CD4-positive, CD25-positive, alpha-beta regulatory T cell (primary cell): ENCODE data around the gene CHN2. TPM values are rescaled to one million over a fixed set of nuclear protein-coding genes. Genes with fewer than 3 reads are reported as not detected.
A peak's percentile ranks its signal among the peaks of the same experiment; 100 is the strongest.

Experiments
- ATAC-seq, 2 donors: fragments of 150-1000 bp; cut with Tn5 transposase; one replicate each; pipeline ENCODE4 v1.10.0; 2021; ENCODE audit warnings: low read depth in 2 of 2, moderate number of reproducible peaks in 2 of 2, moderate library complexity in 1 of 2
- DNase-seq, 3 donors: peaks; one replicate each; pipeline versions ENCODE4 v3.0.0 to v3.0.0-alpha.2; 2012 to 2022; ENCODE audit warnings: mixed read lengths in 1 of 3
- H3K27ac ChIP-seq: one replicate; pipeline ENCODE4 v1.7.0; 2013; ENCODE audit warnings: mild to moderate bottlenecking, low read length; ENCODE audit not compliant: insufficient read depth, poor library complexity, severe bottlenecking
- H3K27me3 ChIP-seq: one replicate; pipeline ENCODE4 v1.7.0; 2013; ENCODE audit warnings: low read length; ENCODE audit not compliant: control insufficient read depth, insufficient read depth
- H3K36me3 ChIP-seq: one replicate; pipeline ENCODE4 v1.7.0; 2013; ENCODE audit warnings: mild to moderate bottlenecking, low read length, moderate library complexity; ENCODE audit not compliant: control insufficient read depth, insufficient read depth
- H3K4me1 ChIP-seq: 2 replicates; pipeline ENCODE4 v1.7.0; 2013; ENCODE audit warnings: mild to moderate bottlenecking, low read length; ENCODE audit not compliant: insufficient read depth, control insufficient read depth, poor library complexity, severe bottlenecking
- H3K4me3 ChIP-seq: one replicate; pipeline ENCODE4 v1.7.0; 2013; ENCODE audit warnings: low read depth, mild to moderate bottlenecking, low read length, moderate library complexity
- H3K9me3 ChIP-seq, 2 experiments: 1 replicate in 1 of 2; 2 replicates in 1 of 2; pipeline ENCODE4 v1.7.0; 2013; ENCODE audit warnings: low read length in 2 of 2, mild to moderate bottlenecking in 1 of 2, moderate library complexity in 1 of 2; ENCODE audit not compliant: control insufficient read depth in 2 of 2
- H3K27ac Mint-ChIP-seq, 3 donors: one replicate each; pipeline ENCODE4 v1.8.0; 2020 to 2022; ENCODE audit warnings: mild to moderate bottlenecking in 3 of 3, mixed read lengths in 3 of 3, moderate library complexity in 2 of 3
- H3K27me3 Mint-ChIP-seq: one replicate; pipeline ENCODE4 v1.8.0; 2022; ENCODE audit warnings: mild to moderate bottlenecking, mixed read lengths
- H3K36me3 Mint-ChIP-seq: one replicate; pipeline ENCODE4 v1.8.0; 2020; ENCODE audit warnings: mixed read lengths
- H3K4me1 Mint-ChIP-seq, 4 donors: one replicate each; pipeline ENCODE4 v1.8.0; 2020 to 2022; ENCODE audit warnings: mixed read lengths in 4 of 4, mild to moderate bottlenecking in 1 of 4
- H3K4me3 Mint-ChIP-seq, 4 donors: one replicate each; pipeline ENCODE4 v1.8.0; 2020 to 2022; ENCODE audit warnings: mild to moderate bottlenecking in 4 of 4, mixed read lengths in 4 of 4, moderate library complexity in 3 of 4
- H3K9me3 Mint-ChIP-seq, 7 donors: one replicate each; pipeline ENCODE4 v1.8.0; 2020 to 2022; ENCODE audit warnings: mixed read lengths in 7 of 7, mild to moderate bottlenecking in 3 of 7, moderate library complexity in 2 of 7
- polyA plus RNA-seq, 4 donors: library from polyadenylated mRNA; unstranded; fragments of 300-500 nt; fragmentation: Illumina TruSeq; gene quantifications; one replicate each; pipeline ENCODE4 v1.2.3, GENCODE V29; 2021
- total RNA-seq: library from RNA; stranded (reverse); gene quantifications from one replicate; pipeline ENCODE4 v1.2.3, GENCODE V29; 2022

Gene CHN2
- total and polyA plus RNA-seq, 5 donors from 2014 or later, result 0.55 to 1.7 TPM; not detected in 3

DNA sequence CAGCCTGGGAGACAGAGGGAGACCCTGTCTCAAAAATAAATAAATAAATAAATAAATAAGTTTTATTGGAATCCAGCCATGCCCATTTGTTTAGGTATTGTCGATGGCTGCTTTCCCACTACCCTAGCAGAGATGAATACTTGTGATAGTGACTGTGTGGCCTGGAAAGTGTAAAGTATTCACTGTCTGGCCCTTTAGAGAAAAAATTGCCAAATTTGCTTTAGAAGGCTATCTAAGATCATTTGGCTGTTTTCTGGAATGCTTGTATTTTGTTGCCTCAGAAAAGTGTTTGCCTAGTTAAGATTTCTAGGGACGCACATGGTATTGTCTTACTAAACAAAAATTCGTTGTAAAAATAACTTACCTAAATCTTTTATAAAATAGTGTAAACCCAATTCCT is 35.4 kb downstream of the CHN2 start:
- no peaks in the 10 kb centered on the region for H3K4me1 Mint-ChIP-seq
- no peaks in the 10 kb centered on the region for H3K36me3 Mint-ChIP-seq
- Histone ChIP-seq H3K9me3 (no peaks in the 10 kb centered on the region), H3K36me3 (no peaks in the 10 kb centered on the region), H3K27ac (no peak overlapping the region), H3K4me1 (no peaks in the 10 kb centered on the region), H3K27me3 (no peaks in the 10 kb centered on the region), H3K4me3 (no peak overlapping the region)
- H3K4me3 Mint-ChIP-seq, result no peak overlapping the region
- ATAC-seq (no peak), DNase-seq (no peak)
- H3K27ac Mint-ChIP-seq, result no peak overlapping the region
- peaks cover 10% of the 10 kb centered on the region for H3K27me3 Mint-ChIP-seq
- H3K9me3 Mint-ChIP-seq, result no peaks in the 10 kb centered on the region

GRCh38 chr7:29230871-29231345 is 36.3 kb downstream of the CHN2 start:
- H3K27ac ChIP-seq, result no peak overlapping the region
- peaks cover 2% of the 10 kb centered on the region for H3K27me3 ChIP-seq
- no peak for ATAC-seq
- no peak overlapping the region for H3K4me3 ChIP-seq
- Mint-ChIP-seq H3K4me1 (no peaks in the 10 kb centered on the region), H3K27me3 (peaks cover 10% of the 10 kb centered on the region), H3K4me3 (no peak overlapping the region), H3K9me3 (no peaks in the 10 kb centered on the region), H3K36me3 (no peaks in the 10 kb centered on the region), H3K27ac (no peak overlapping the region)
- H3K9me3 ChIP-seq, result no peaks in the 10 kb centered on the region
- no peak for DNase-seq
- no peaks in the 10 kb centered on the region for H3K36me3 ChIP-seq
- no peaks in the 10 kb centered on the region for H3K4me1 ChIP-seq

GRCh38 chr7:29231671-29232232 is 37.2 kb downstream of the CHN2 start:
- peaks cover 14% of the 10 kb centered on the region for H3K27me3 Mint-ChIP-seq

DNA sequence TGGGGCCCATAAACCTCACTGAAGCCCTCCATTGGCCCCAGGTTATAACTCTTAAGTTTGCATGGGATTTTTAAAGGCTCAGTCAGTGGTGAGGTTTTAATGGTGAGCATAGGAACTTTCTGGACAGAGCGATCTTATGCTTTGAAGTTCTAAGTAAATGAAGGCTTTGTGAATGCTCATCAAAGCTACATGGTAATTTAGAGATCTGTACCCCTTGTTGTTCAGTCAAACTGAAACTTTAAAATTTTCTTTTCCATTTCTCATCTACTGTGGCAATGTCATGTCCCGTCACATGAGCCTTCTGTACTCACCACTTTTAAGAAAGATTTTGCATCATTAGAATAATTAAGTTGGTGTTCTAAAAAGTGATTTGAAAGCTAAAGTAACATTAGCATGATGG is 39.9 kb downstream of the CHN2 start:
- Mint-ChIP-seq H3K27ac (no peak overlapping the region), H3K4me3 (no peak overlapping the region), H3K4me1 (no peaks in the 10 kb centered on the region), H3K36me3 (no peaks in the 10 kb centered on the region), H3K27me3 (peaks cover 19% of the 10 kb centered on the region), H3K9me3 (peaks cover 0 to 2% (median 0%) of the 10 kb centered on the region in 7 donors)
- no peak overlapping the region for H3K27ac ChIP-seq
- no peaks in the 10 kb centered on the region for H3K36me3 ChIP-seq
- ATAC-seq (no peak), DNase-seq (no peak)
- no peaks in the 10 kb centered on the region for H3K4me1 ChIP-seq
- H3K27me3 ChIP-seq, result peaks cover 2% of the 10 kb centered on the region
- no peak overlapping the region for H3K4me3 ChIP-seq
- H3K9me3 ChIP-seq, result no peaks in the 10 kb centered on the region

More at GRCh38 chr7:29231671-29232232, 37.2 kb downstream of the CHN2 start:
- H3K4me3 Mint-ChIP-seq, result no peak overlapping the region
- Histone ChIP-seq H3K9me3 (no peaks in the 10 kb centered on the region), H3K36me3 (no peaks in the 10 kb centered on the region), H3K4me1 (no peaks in the 10 kb centered on the region), H3K27ac (no peak overlapping the region), H3K4me3 (no peak overlapping the region), H3K27me3 (peaks cover 2% of the 10 kb centered on the region)
- H3K27ac Mint-ChIP-seq, result no peak overlapping the region
- ATAC-seq (no peak), DNase-seq (no peak)
- no peaks in the 10 kb centered on the region for H3K36me3 Mint-ChIP-seq
- no peaks in the 10 kb centered on the region for H3K4me1 Mint-ChIP-seq
- H3K9me3 Mint-ChIP-seq, result no peaks in the 10 kb centered on the region

DNA sequence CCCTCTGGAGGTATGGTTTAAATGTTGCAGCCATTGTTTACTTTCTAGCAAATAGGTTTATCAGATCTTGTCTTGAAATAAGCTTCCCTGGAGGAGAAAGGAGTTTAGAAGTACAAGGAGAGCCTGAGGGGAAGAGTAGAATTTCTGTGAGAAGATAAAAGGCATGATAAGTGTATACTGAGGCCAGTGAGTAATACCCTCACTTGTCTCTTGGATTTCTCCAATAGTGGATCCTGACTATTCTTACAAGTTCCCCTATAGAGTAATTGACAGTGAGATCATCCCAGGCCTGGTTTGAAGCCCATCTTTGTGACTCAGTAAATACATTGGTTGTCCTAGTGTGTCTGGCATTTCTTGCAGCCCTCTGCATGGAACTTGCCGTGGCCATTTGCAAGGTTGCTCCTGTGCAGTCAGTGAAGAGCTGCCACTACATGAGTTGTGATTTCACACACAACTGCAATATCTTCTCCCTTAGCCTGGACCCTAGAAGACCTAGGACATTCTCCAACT is 41.6 kb downstream of the CHN2 start:
- Mint-ChIP-seq H3K27me3 (peaks cover 23% of the 10 kb centered on the region), H3K4me3 (no peak overlapping the region), H3K36me3 (no peaks in the 10 kb centered on the region), H3K27ac (no peak overlapping the region), H3K9me3 (peaks cover 0 to 2% (median 0%) of the 10 kb centered on the region in 7 donors), H3K4me1 (no peaks in the 10 kb centered on the region)
- Histone ChIP-seq H3K36me3 (no peaks in the 10 kb centered on the region), H3K9me3 (no peaks in the 10 kb centered on the region), H3K4me1 (no peaks in the 10 kb centered on the region), H3K27me3 (peaks cover 2% of the 10 kb centered on the region), H3K4me3 (no peak overlapping the region), H3K27ac (no peak overlapping the region)
- ATAC-seq (no peak), DNase-seq (no peak)

- Histone ChIP-seq H3K4me3 (no peak overlapping the region), H3K9me3 (no peaks in the 10 kb centered on the region), H3K36me3 (no peaks in the 10 kb centered on the region), H3K4me1 (no peaks in the 10 kb centered on the region), H3K27me3 (peaks cover 2% of the 10 kb centered on the region), H3K27ac (no peak overlapping the region)
- Mint-ChIP-seq H3K9me3 (peaks cover 0 to 2% (median 0%) of the 10 kb centered on the region in 7 donors), H3K27ac (no peak overlapping the region), H3K27me3 (peaks cover 23% of the 10 kb centered on the region), H3K4me3 (no peak overlapping the region), H3K36me3 (no peaks in the 10 kb centered on the region), H3K4me1 (no peaks in the 10 kb centered on the region)
- no peak for ATAC-seq
- no peak for DNase-seq
These were observed 42.1 kb downstream of the CHN2 start for GRCh38 chr7:29236649-29237048.

GRCh38 chr7:29237489-29237888 is 42.9 kb downstream of the CHN2 start:
- Mint-ChIP-seq H3K9me3 (peaks cover 0 to 2% (median 0%) of the 10 kb centered on the region in 7 donors), H3K4me1 (no peaks in the 10 kb centered on the region), H3K27me3 (peaks cover 19% of the 10 kb centered on the region), H3K4me3 (no peak overlapping the region), H3K27ac (no peak overlapping the region), H3K36me3 (no peaks in the 10 kb centered on the region)
- DNase-seq, result no peak
- H3K27me3 ChIP-seq, result peaks cover 2% of the 10 kb centered on the region
- no peaks in the 10 kb centered on the region for H3K36me3 ChIP-seq
- H3K4me1 ChIP-seq, result no peaks in the 10 kb centered on the region
- ATAC-seq, result no peak
- no peak overlapping the region for H3K27ac ChIP-seq
- no peak overlapping the region for H3K4me3 ChIP-seq
- no peaks in the 10 kb centered on the region for H3K9me3 ChIP-seq

DNA sequence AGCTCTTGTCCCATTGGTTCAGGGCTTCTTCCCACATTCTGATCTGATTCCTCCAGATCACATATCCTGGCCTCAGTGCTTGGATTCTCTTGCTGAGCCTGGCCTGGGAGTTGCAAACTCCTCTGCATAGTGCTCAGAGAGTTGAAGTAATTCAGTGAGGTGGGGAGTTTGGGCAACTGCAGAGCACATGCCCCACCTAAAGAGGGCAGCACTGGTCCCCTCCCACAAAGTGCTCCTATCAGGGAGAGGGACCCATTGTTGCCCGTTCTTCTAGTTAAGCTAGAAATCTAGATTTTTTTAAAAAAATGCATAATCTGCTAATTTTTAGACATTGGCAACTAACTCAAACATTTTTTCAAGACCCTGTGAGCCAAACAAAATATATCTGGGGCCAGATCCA is 45.1 kb downstream of the CHN2 start:
- H3K4me1 Mint-ChIP-seq, result peaks cover 0 to 2% (median 0%) of the 10 kb centered on the region in 4 donors
- peaks cover 2% of the 10 kb centered on the region for H3K27me3 ChIP-seq
- H3K27ac Mint-ChIP-seq, result no peak overlapping the region
- H3K36me3 Mint-ChIP-seq, result no peaks in the 10 kb centered on the region
- ATAC-seq, result no peak
- no peak overlapping the region for H3K4me3 Mint-ChIP-seq
- H3K27me3 Mint-ChIP-seq, result peaks cover 20% of the 10 kb centered on the region
- no peaks in the 10 kb centered on the region for H3K4me1 ChIP-seq
- no peak overlapping the region for H3K27ac ChIP-seq
- no peak overlapping the region for H3K4me3 ChIP-seq
- peaks cover 0 to 2% (median 0%) of the 10 kb centered on the region in 7 donors for H3K9me3 Mint-ChIP-seq
- peak in 1 of 3 donors; percentile 2 for DNase-seq
- no peaks in the 10 kb centered on the region for H3K36me3 ChIP-seq
- H3K9me3 ChIP-seq, result no peaks in the 10 kb centered on the region
